ENCODE results near the gene GRPEL2.

GRPEL2 gene

DNA sequence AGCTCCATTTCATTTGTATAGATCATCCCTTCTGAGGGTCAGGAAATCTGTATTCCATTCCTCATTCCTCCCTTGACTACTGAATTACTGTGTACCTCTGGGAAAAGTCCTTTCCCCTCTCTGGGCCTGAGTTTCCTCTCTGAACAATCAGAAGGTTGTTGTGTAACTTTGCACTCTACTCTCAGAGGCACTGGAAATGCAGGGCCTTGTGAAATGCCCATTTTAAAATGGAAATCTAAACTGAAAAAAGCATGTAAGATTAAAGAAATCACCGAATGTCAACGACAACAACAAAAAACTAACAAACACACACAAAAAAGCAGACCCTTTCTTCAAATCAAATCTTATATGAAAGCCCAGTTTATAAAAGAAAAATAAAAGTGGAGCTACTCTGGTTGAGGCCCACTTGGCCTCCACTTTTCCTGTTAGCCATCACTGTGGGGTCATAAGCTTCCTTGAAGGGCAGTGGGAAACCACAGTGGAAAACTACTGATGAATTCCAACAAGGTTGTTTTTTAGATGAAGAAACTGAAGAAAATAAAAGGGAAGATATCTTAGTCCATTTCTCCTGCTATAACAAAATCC, 21.6 kb upstream of the GRPEL2 start:
- Histone ChIP-seq H3K4me3 (ENCODE audit: low read depth in 1 of 2, low read length in 2 of 2) (no peak overlapping the region), H3K27ac (ENCODE audit: low read length) (no peak overlapping the region), H3K9ac (ENCODE audit: low read depth, low read length) (no peak overlapping the region), H3K4me1 (ENCODE audit: insufficient read depth, low read length) (no peaks in the 10 kb centered on the region), H4K20me1 (ENCODE audit: insufficient read depth, low read length) (no peaks in the 10 kb centered on the region), H3K36me3 (ENCODE audit: insufficient read depth, low read length) (no peaks in the 10 kb centered on the region), H3K79me2 (ENCODE audit: insufficient read depth, low read length) (no peaks in the 10 kb centered on the region), H3K9me3 (ENCODE audit: insufficient read depth, low read length, severe bottlenecking) (no peaks in the 10 kb centered on the region), H3K4me2 (ENCODE audit: insufficient read depth, low read length) (no peak overlapping the region), H2AFZ (ENCODE audit: low read depth, low read length) (no peak overlapping the region), H3K27me3 (ENCODE audit: insufficient read depth, low read length, poor library complexity) (no peaks in the 10 kb centered on the region)
- ATAC-seq (ENCODE audit: insufficient read depth, low read depth), result no peak
- DNase-seq, result no peak
- TF ChIP-seq, protein P1, sequence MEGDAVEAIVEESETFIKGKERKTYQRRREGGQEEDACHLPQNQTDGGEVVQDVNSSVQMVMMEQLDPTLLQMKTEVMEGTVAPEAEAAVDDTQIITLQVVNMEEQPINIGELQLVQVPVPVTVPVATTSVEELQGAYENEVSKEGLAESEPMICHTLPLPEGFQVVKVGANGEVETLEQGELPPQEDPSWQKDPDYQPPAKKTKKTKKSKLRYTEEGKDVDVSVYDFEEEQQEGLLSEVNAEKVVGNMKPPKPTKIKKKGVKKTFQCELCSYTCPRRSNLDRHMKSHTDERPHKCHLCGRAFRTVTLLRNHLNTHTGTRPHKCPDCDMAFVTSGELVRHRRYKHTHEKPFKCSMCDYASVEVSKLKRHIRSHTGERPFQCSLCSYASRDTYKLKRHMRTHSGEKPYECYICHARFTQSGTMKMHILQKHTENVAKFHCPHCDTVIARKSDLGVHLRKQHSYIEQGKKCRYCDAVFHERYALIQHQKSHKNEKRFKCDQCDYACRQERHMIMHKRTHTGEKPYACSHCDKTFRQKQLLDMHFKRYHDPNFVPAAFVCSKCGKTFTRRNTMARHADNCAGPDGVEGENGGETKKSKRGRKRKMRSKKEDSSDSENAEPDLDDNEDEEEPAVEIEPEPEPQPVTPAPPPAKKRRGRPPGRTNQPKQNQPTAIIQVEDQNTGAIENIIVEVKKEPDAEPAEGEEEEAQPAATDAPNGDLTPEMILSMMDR (IDR thresholded peaks at IDR 0.05; ENCODE audit: borderline replicate concordance, extremely low read depth, low read length, poor library complexity, severe bottlenecking), result no peak

DNA sequence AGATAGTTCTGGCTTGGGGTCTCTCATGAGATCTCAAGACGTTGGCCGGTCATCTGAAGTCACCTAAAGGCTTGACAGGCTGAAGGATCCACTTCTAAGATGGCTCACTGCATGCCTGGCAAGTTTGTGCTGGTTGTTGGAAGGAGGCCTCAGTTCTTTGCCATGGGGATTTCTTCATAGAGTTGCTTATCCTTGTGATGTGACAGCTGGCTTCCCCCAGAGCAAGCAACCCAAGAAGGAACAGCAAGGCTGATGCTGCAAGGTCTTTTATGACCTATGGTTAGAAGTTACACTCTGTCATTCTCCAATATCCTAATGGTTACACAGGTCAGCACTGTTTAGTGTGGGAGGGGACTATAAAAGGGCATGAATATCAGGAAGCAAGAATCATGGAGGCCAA, 20.7 kb upstream of the GRPEL2 start:
- TF ChIP-seq EZH2 (IDR thresholded peaks at IDR 0.05; ENCODE audit: borderline replicate concordance, low read depth, low read length, severe bottlenecking), result no peak
- TF ChIP-seq, protein P1 (IDR thresholded peaks at IDR 0.05; ENCODE audit: borderline replicate concordance, extremely low read depth, low read length, poor library complexity, severe bottlenecking), result no peak
- no peaks in the 10 kb centered on the region for H4K20me1 ChIP-seq (ENCODE audit: insufficient read depth, low read length)
- no peaks in the 10 kb centered on the region for H3K4me1 ChIP-seq (ENCODE audit: insufficient read depth, low read length)
- H3K4me2 ChIP-seq (ENCODE audit: insufficient read depth, low read length), result no peak overlapping the region
- ATAC-seq (ENCODE audit: insufficient read depth, low read depth) (no peak), DNase-seq (no peak)
- H3K4me3 ChIP-seq (ENCODE audit: low read depth in 1 of 2, low read length in 2 of 2), result no peak overlapping the region
- H2AFZ ChIP-seq (ENCODE audit: low read depth, low read length), result no peak overlapping the region
- H3K36me3 ChIP-seq (ENCODE audit: insufficient read depth, low read length), result no peaks in the 10 kb centered on the region
- no peaks in the 10 kb centered on the region for H3K79me2 ChIP-seq (ENCODE audit: insufficient read depth, low read length)
- H3K27me3 ChIP-seq (ENCODE audit: insufficient read depth, low read length, poor library complexity), result no peaks in the 10 kb centered on the region
- no peaks in the 10 kb centered on the region for H3K9me3 ChIP-seq (ENCODE audit: insufficient read depth, low read length, severe bottlenecking)
- no peak overlapping the region for H3K9ac ChIP-seq (ENCODE audit: low read depth, low read length)
- H3K27ac ChIP-seq (ENCODE audit: low read length), result no peak overlapping the region

DNA sequence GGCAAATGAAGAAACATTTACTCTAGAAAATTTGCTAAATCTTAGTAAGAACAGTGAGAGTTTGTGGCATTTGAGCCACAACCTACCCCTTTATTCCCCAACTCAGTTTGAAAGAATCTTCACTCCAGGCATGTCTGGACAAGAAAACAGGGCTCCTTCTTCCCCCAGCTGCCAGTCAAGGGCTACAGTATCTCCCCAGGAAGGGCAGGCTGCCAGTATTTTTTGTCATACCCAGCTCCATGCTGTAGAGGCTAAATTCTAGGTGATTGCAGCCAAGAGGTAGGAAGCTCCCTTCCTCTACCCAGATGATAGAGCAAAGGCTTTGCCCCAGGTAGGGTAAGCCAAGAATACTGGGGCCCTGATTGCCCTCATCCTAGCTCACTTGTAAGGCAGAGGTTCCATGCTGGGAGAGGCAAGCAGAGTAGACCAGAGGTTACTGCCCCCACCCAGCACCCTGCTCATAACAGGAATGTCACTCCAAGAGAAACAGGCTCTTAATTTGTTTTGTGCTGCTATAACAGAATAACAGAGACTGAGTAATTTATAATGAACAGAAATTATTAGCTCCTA, 20.0 kb upstream of the GRPEL2 start:
- Histone ChIP-seq H3K4me1 (ENCODE audit: insufficient read depth, low read length) (no peaks in the 10 kb centered on the region), H3K27me3 (ENCODE audit: insufficient read depth, low read length, poor library complexity) (no peaks in the 10 kb centered on the region), H3K4me2 (ENCODE audit: insufficient read depth, low read length) (no peak overlapping the region), H3K9me3 (ENCODE audit: insufficient read depth, low read length, severe bottlenecking) (no peaks in the 10 kb centered on the region), H3K36me3 (ENCODE audit: insufficient read depth, low read length) (no peaks in the 10 kb centered on the region), H3K79me2 (ENCODE audit: insufficient read depth, low read length) (no peaks in the 10 kb centered on the region), H2AFZ (ENCODE audit: low read depth, low read length) (no peak overlapping the region), H3K27ac (ENCODE audit: low read length) (no peak overlapping the region), H3K9ac (ENCODE audit: low read depth, low read length) (no peak overlapping the region), H4K20me1 (ENCODE audit: insufficient read depth, low read length) (no peaks in the 10 kb centered on the region), H3K4me3 (ENCODE audit: low read depth in 1 of 2, low read length in 2 of 2) (no peak overlapping the region)
- TF ChIP-seq, protein P1 (IDR thresholded peaks at IDR 0.05; ENCODE audit: borderline replicate concordance, extremely low read depth, low read length, poor library complexity, severe bottlenecking), result no peak
- TF ChIP-seq EZH2 (IDR thresholded peaks at IDR 0.05; ENCODE audit: borderline replicate concordance, low read depth, low read length, severe bottlenecking), result no peak
- DNase-seq (no peak), ATAC-seq (ENCODE audit: insufficient read depth, low read depth) (no peak)

All from DND-41 (cell line).